ENCODE measurements around the gene AP4M1. TPM values are rescaled to one million over a fixed set of nuclear protein-coding genes. Genes with fewer than 3 reads are reported as not detected.
"Not testable (repeated sequence)": the region's sequence is repeated elsewhere in the genome, so short reads cannot be mapped to it uniquely, and the experiment has no call there.

The AP4M1 gene
- total and polyA plus RNA-seq, 4 donors: 3.3 to 5.5 (median 4.8) TPM

DNA sequence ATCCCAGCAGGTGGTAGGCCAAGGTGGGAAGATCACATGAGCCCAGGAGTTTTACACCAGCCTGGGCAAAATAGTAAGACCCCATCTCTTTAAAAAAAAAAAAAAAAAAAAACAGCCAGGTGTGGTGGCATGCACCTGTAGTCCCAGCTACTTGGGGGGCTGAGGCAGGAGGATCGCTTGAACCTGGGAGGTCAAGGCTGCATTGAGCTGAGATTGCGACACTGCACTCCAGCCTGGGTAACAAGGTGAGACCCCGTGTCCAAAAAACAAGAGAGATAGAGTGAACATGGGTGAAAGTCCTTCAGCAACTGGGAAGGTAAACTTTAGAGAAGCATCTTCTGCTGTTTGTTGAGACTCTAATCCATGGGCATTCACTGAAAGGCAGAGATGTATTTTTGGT, 41.0 kb downstream of the AP4M1 start:
- H3K4me3 ChIP-seq (ENCODE audit: low read depth in 1 of 3, low read length in 3 of 3): no peak overlapping the region
- H3K9ac ChIP-seq (ENCODE audit: low read depth in 1 of 2, low read length in 2 of 2): no peak overlapping the region
- H3K4me1 ChIP-seq (ENCODE audit: control insufficient read depth in 4 of 4, insufficient read depth in 4 of 4, low read length in 3 of 4): peaks cover 0 to 2% (median 0%) of the 10 kb centered on the region in 4 donors
- no peaks in the 10 kb centered on the region for H3K27me3 ChIP-seq (ENCODE audit: control insufficient read depth in 4 of 4, insufficient read depth in 4 of 4, low read length in 3 of 4)
- no peaks in the 10 kb centered on the region for H3K36me3 ChIP-seq (ENCODE audit: control insufficient read depth in 4 of 4, insufficient read depth in 3 of 4, low read depth in 1 of 4, low read length in 3 of 4)
- 72% methylated on average over 3 of the region's 3 CpGs for WGBS
- no peak for DNase-seq (ENCODE audit: low spot score)
- TF ChIP-seq YY1 (IDR thresholded peaks at IDR 0.05): no peak
- no peak for TF ChIP-seq RAD21 (IDR thresholded peaks at IDR 0.05)
- TF ChIP-seq JUND (IDR thresholded peaks at IDR 0.05): no peak
- no peak for TF ChIP-seq EGR1 (IDR thresholded peaks at IDR 0.05; ENCODE audit: low read depth in 2 of 2)
- no peak for TF ChIP-seq RXRA (IDR thresholded peaks at IDR 0.05)
- TF ChIP-seq FOXA2 (IDR thresholded peaks at IDR 0.05): no peak
- no peak for TF ChIP-seq FOXA1 (IDR thresholded peaks at IDR 0.05)
- no peak for TF ChIP-seq SP1 (IDR thresholded peaks at IDR 0.05)
- TF ChIP-seq, protein P1, sequence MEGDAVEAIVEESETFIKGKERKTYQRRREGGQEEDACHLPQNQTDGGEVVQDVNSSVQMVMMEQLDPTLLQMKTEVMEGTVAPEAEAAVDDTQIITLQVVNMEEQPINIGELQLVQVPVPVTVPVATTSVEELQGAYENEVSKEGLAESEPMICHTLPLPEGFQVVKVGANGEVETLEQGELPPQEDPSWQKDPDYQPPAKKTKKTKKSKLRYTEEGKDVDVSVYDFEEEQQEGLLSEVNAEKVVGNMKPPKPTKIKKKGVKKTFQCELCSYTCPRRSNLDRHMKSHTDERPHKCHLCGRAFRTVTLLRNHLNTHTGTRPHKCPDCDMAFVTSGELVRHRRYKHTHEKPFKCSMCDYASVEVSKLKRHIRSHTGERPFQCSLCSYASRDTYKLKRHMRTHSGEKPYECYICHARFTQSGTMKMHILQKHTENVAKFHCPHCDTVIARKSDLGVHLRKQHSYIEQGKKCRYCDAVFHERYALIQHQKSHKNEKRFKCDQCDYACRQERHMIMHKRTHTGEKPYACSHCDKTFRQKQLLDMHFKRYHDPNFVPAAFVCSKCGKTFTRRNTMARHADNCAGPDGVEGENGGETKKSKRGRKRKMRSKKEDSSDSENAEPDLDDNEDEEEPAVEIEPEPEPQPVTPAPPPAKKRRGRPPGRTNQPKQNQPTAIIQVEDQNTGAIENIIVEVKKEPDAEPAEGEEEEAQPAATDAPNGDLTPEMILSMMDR (IDR thresholded peaks at IDR 0.05; ENCODE audit: low read depth, low read length, missing input control): no peak
- no peak for TF ChIP-seq GABPA (IDR thresholded peaks at IDR 0.05 in 1 of 2, conservative IDR thresholded peaks at IDR 0.05 in 1 of 2)
- TF ChIP-seq, protein P2, sequence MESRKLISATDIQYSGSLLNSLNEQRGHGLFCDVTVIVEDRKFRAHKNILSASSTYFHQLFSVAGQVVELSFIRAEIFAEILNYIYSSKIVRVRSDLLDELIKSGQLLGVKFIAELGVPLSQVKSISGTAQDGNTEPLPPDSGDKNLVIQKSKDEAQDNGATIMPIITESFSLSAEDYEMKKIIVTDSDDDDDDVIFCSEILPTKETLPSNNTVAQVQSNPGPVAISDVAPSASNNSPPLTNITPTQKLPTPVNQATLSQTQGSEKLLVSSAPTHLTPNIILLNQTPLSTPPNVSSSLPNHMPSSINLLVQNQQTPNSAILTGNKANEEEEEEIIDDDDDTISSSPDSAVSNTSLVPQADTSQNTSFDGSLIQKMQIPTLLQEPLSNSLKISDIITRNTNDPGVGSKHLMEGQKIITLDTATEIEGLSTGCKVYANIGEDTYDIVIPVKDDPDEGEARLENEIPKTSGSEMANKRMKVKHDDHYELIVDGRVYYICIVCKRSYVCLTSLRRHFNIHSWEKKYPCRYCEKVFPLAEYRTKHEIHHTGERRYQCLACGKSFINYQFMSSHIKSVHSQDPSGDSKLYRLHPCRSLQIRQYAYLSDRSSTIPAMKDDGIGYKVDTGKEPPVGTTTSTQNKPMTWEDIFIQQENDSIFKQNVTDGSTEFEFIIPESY (IDR thresholded peaks at IDR 0.05): no peak
- no peak for TF ChIP-seq HNF4G (IDR thresholded peaks at IDR 0.05)
- no peak for TF ChIP-seq NR2F2 (IDR thresholded peaks at IDR 0.05)
- TF ChIP-seq HNF4A (conservative IDR thresholded peaks at IDR 0.05): no peak
- TF ChIP-seq, protein P3, sequence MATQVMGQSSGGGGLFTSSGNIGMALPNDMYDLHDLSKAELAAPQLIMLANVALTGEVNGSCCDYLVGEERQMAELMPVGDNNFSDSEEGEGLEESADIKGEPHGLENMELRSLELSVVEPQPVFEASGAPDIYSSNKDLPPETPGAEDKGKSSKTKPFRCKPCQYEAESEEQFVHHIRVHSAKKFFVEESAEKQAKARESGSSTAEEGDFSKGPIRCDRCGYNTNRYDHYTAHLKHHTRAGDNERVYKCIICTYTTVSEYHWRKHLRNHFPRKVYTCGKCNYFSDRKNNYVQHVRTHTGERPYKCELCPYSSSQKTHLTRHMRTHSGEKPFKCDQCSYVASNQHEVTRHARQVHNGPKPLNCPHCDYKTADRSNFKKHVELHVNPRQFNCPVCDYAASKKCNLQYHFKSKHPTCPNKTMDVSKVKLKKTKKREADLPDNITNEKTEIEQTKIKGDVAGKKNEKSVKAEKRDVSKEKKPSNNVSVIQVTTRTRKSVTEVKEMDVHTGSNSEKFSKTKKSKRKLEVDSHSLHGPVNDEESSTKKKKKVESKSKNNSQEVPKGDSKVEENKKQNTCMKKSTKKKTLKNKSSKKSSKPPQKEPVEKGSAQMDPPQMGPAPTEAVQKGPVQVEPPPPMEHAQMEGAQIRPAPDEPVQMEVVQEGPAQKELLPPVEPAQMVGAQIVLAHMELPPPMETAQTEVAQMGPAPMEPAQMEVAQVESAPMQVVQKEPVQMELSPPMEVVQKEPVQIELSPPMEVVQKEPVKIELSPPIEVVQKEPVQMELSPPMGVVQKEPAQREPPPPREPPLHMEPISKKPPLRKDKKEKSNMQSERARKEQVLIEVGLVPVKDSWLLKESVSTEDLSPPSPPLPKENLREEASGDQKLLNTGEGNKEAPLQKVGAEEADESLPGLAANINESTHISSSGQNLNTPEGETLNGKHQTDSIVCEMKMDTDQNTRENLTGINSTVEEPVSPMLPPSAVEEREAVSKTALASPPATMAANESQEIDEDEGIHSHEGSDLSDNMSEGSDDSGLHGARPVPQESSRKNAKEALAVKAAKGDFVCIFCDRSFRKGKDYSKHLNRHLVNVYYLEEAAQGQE (IDR thresholded peaks at IDR 0.05): no peak
- TF ChIP-seq, protein P4, sequence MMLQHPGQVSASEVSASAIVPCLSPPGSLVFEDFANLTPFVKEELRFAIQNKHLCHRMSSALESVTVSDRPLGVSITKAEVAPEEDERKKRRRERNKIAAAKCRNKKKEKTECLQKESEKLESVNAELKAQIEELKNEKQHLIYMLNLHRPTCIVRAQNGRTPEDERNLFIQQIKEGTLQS (IDR thresholded peaks at IDR 0.05): no peak
- TF ChIP-seq, protein P5, sequence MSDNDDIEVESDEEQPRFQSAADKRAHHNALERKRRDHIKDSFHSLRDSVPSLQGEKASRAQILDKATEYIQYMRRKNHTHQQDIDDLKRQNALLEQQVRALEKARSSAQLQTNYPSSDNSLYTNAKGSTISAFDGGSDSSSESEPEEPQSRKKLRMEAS (IDR thresholded peaks at IDR 0.05): no peak
- no peak overlapping the region for H3K27ac ChIP-seq (ENCODE audit: low read depth in 1 of 2, low read length in 2 of 2)
- H3K9me3 ChIP-seq (ENCODE audit: control insufficient read depth in 4 of 4, low read length in 3 of 4): no peaks in the 10 kb centered on the region

DNA sequence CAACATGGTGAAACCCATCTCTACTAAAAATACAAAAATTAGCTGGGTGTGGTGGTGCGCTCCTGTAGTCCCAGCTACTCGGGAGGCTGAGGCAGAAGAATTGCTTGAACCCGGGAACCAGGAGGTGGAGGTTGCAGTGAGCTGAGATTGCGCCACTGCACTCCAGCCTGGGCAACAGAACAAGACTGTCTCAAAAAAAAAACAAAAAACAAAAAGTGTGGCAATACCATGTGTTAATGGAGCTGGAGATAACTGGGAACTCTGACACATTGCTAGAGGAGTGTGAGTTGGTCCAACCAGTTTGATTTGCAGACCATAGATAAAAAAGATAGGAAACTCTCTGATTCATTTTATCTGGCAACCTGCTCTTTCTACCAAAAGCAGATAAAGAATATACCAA, 44.9 kb downstream of the AP4M1 start:
- peaks cover 4 to 13% (median 10%) of the 10 kb centered on the region in 4 donors for H3K4me1 ChIP-seq (ENCODE audit: control insufficient read depth in 4 of 4, insufficient read depth in 4 of 4, low read length in 3 of 4)
- H3K27me3 ChIP-seq (ENCODE audit: control insufficient read depth in 4 of 4, insufficient read depth in 4 of 4, low read length in 3 of 4); H3K9ac ChIP-seq (ENCODE audit: low read depth in 1 of 2, low read length in 2 of 2); H3K4me3 ChIP-seq (ENCODE audit: low read depth in 1 of 3, low read length in 3 of 3); DNase-seq (ENCODE audit: low spot score); H3K9me3 ChIP-seq (ENCODE audit: control insufficient read depth in 4 of 4, low read length in 3 of 4); H3K27ac ChIP-seq (ENCODE audit: low read depth in 1 of 2, low read length in 2 of 2); H3K36me3 ChIP-seq (ENCODE audit: control insufficient read depth in 4 of 4, insufficient read depth in 3 of 4, low read depth in 1 of 4, low read length in 3 of 4): not testable (repeated sequence)
- 67% methylated on average over 4 of the region's 4 CpGs for WGBS
- TF ChIP-seq YY1 (IDR thresholded peaks at IDR 0.05): peak; percentile 27
- TF ChIP-seq, protein P5 (IDR thresholded peaks at IDR 0.05): peak; percentile 43
- TF ChIP-seq JUND (IDR thresholded peaks at IDR 0.05): peak in 1 of 2 donors; percentile 15
- TF ChIP-seq HNF4A (conservative IDR thresholded peaks at IDR 0.05): peak; percentile 6 to 41
